H1 (cell line): Measurements from ENCODE around the gene B9D2. TPM values are rescaled to one million over a fixed set of nuclear protein-coding genes. Genes with fewer than 3 reads are reported as not detected.

Source experiments
- CTCF ChIA-PET: fragments of 300-600 bp; sonication (Branson Sonifier 250); formaldehyde crosslinking; loops from one replicate; lab custom pipeline; 2021; ENCODE audit not compliant: partially characterized antibody; lab: Charles Lee
- POLR2A ChIA-PET: fragments of 300-600 bp; sonication (Branson Sonifier 250); formaldehyde crosslinking; loops from one replicate; lab custom pipeline; 2021; ENCODE audit warnings: inconsistent platforms; ENCODE audit not compliant: partially characterized antibody; lab: Charles Lee
- DNase-seq, 2 experiments: peaks; one replicate each; pipeline versions ENCODE4 v3.0.0 to v3.0.0-alpha.2; 2010 to 2022; ENCODE audit warnings: low spot score in 2 of 2, low read depth in 1 of 2, mixed read lengths in 1 of 2
- FAIRE-seq: peaks from 2 replicates; lab custom pipeline; 2011; peaks lifted over from hg19 to GRCh38; lab: Jason Lieb, UNC
- H2AFZ ChIP-seq: 2 replicates; pipeline ENCODE4 v1.8.1; 2012; ENCODE audit warnings: low read length, inconsistent platforms
- H2AK5ac ChIP-seq: 2 replicates; pipeline ENCODE4 v1.6.1; 2013; ENCODE audit warnings: low read depth, low read length
- H2BK120ac ChIP-seq: replicated peaks from 2 replicates; pipeline ENCODE3; 2013; ENCODE audit warnings: low read depth, low read length, inconsistent platforms
- H2BK12ac ChIP-seq: 2 replicates; pipeline ENCODE4 v1.6.1; 2013; ENCODE audit warnings: low read depth, low read length
- H2BK15ac ChIP-seq: 2 replicates; pipeline ENCODE4 v1.6.1; 2013; ENCODE audit warnings: low read length
- H2BK20ac ChIP-seq: 2 replicates; pipeline ENCODE4 v1.6.1; 2013; ENCODE audit warnings: low read length
- H2BK5ac ChIP-seq: 2 replicates; pipeline ENCODE4 v1.6.1; 2013; ENCODE audit warnings: low read depth, low read length
- H3K14ac ChIP-seq: 2 replicates; pipeline ENCODE4 v1.6.1; 2013; ENCODE audit warnings: inconsistent platforms; ENCODE audit not compliant: insufficient read length
- H3K18ac ChIP-seq: 2 replicates; pipeline ENCODE4 v1.6.1; 2013; ENCODE audit warnings: low read length; ENCODE audit errors: extremely low read depth
- H3K23ac ChIP-seq: 2 replicates; pipeline ENCODE4 v1.6.1; 2013; ENCODE audit warnings: inconsistent platforms; ENCODE audit not compliant: insufficient read length
- H3K23me2 ChIP-seq: 2 replicates; pipeline ENCODE4 v1.6.1; 2013; ENCODE audit warnings: low read depth, low read length
- H3K27ac ChIP-seq: 2 replicates; pipeline ENCODE4 v1.6.1; 2011; ENCODE audit warnings: low read depth, low read length, inconsistent platforms
- H3K27me3 ChIP-seq, 4 experiments: replicated peaks in 1 of 4; 1 replicate in 1 of 4; 2 replicates in 3 of 4; pipeline versions ENCODE4 v1.6.1 to v1.8.1; 2011 to 2013; ENCODE audit warnings: low read length in 3 of 4, mild to moderate bottlenecking in 3 of 4, inconsistent platforms in 2 of 4, mixed read lengths in 2 of 4, moderate library complexity in 1 of 4; ENCODE audit not compliant: control insufficient read depth in 3 of 4, insufficient read depth in 3 of 4; ENCODE audit errors: extremely low read depth in 1 of 4
- H3K36me3 ChIP-seq, 4 experiments: 2 replicates each; pipeline versions ENCODE4 v1.6.1 to v1.8.1; 2011 to 2013; ENCODE audit warnings: mild to moderate bottlenecking in 4 of 4, low read length in 3 of 4, moderate library complexity in 2 of 4, control low read depth in 1 of 4, inconsistent platforms in 1 of 4; ENCODE audit not compliant: insufficient read depth in 4 of 4, control insufficient read depth in 2 of 4
- H3K4ac ChIP-seq: replicated peaks from 2 replicates; pipeline ENCODE3; 2013; ENCODE audit warnings: low read length, low read depth, mixed read lengths, inconsistent platforms; ENCODE audit not compliant: insufficient read length
- H3K4me1 ChIP-seq, 4 experiments: replicated peaks in 1 of 4; 1 replicate in 1 of 4; 2 replicates in 3 of 4; pipeline versions ENCODE4 v1.6.1 to v1.8.1; 2011 to 2013; ENCODE audit warnings: low read length in 3 of 4, inconsistent platforms in 2 of 4, mixed read lengths in 1 of 4; ENCODE audit not compliant: insufficient read depth in 4 of 4, control insufficient read depth in 3 of 4
- H3K4me2 ChIP-seq, 2 experiments: 2 replicates each; pipeline versions ENCODE4 v1.6.1 to v1.8.1; 2011 to 2013; ENCODE audit warnings: low read depth in 2 of 2, low read length in 2 of 2, control low read depth in 1 of 2, inconsistent platforms in 1 of 2, mild to moderate bottlenecking in 1 of 2; ENCODE audit not compliant: insufficient read depth in 1 of 2
- H3K4me3 ChIP-seq, 4 experiments: fragments of 200-600, 300-600 bp in 1 of 4; sonication (generic), shearing (Covaris generic), sonication (Bioruptor Twin) in 1 of 4; 2 replicates each; pipeline versions ENCODE4 v1.5.1 to v1.8.1; 2011 to 2016; ENCODE audit warnings: low read length in 4 of 4, low read depth in 3 of 4, control low read depth in 2 of 4, inconsistent platforms in 2 of 4, mild to moderate bottlenecking in 2 of 4, mixed read lengths in 1 of 4, moderate library complexity in 1 of 4; ENCODE audit not compliant: insufficient read depth in 2 of 4; ENCODE audit errors: extremely low read depth in 1 of 4
- H3K56ac ChIP-seq: replicated peaks from 2 replicates; pipeline ENCODE3; 2013; ENCODE audit warnings: low read depth, mild to moderate bottlenecking, mixed read lengths, low read length, inconsistent platforms; ENCODE audit not compliant: insufficient read length
- H3K79me1 ChIP-seq: 2 replicates; pipeline ENCODE4 v1.6.1; 2013; ENCODE audit warnings: low read depth, low read length, control low read depth
- H3K79me2 ChIP-seq, 2 experiments: 2 replicates each; pipeline versions ENCODE4 v1.6.1 to v1.8.1; 2012 to 2013; ENCODE audit warnings: low read length in 2 of 2, mild to moderate bottlenecking in 2 of 2, inconsistent platforms in 1 of 2; ENCODE audit not compliant: insufficient read depth in 2 of 2, control insufficient read depth in 1 of 2
- H3K9ac ChIP-seq, 4 experiments: replicated peaks in 1 of 4; 1 replicate in 1 of 4; 2 replicates in 3 of 4; pipeline versions ENCODE4 v1.6.1 to v1.8.1; 2011 to 2013; ENCODE audit warnings: low read depth in 3 of 4, low read length in 3 of 4, control low read depth in 2 of 4, mild to moderate bottlenecking in 2 of 4, moderate library complexity in 2 of 4, inconsistent platforms in 1 of 4; ENCODE audit errors: extremely low read depth in 1 of 4
- H3K9me3 ChIP-seq, 2 experiments: 2 replicates each; pipeline versions ENCODE4 v1.6.1 to v1.8.1; 2012 to 2013; ENCODE audit warnings: mild to moderate bottlenecking in 2 of 2, moderate library complexity in 2 of 2, control low read depth in 1 of 2, inconsistent platforms in 1 of 2, low read depth in 1 of 2, low read length in 1 of 2, mixed read lengths in 1 of 2; ENCODE audit not compliant: insufficient read depth in 2 of 2
- H4K20me1 ChIP-seq, 2 experiments: replicated peaks in 1 of 2; 2 replicates each; pipeline versions ENCODE3 to v1.8.1; 2011 to 2013; ENCODE audit warnings: inconsistent platforms in 2 of 2, low read length in 2 of 2, mild to moderate bottlenecking in 1 of 2; ENCODE audit not compliant: insufficient read depth in 2 of 2, control insufficient read depth in 1 of 2
- H4K5ac ChIP-seq: 2 replicates; pipeline ENCODE4 v1.6.1; 2013; ENCODE audit warnings: low read length, low read depth, mixed read lengths, inconsistent platforms; ENCODE audit not compliant: insufficient read length
- H4K8ac ChIP-seq: 2 replicates; pipeline ENCODE4 v1.8.0; 2013; ENCODE audit warnings: mild to moderate bottlenecking, moderate library complexity, low read length, inconsistent platforms; ENCODE audit not compliant: insufficient read depth; ENCODE audit errors: extremely low read depth
- H4K91ac ChIP-seq: replicated peaks from 2 replicates; pipeline ENCODE3; 2013; ENCODE audit warnings: low read length, mixed read lengths, inconsistent platforms; ENCODE audit not compliant: insufficient read length
- ATF2 ChIP-seq: IDR thresholded peaks from 2 replicates; pipeline ENCODE4 v1.6.1; 2012; ENCODE audit warnings: low read length, inconsistent platforms
- EP300 ChIP-seq, 2 experiments: IDR thresholded peaks; 1 replicate in 1 of 2; 2 replicates in 1 of 2; pipeline ENCODE4 v1.6.1; 2011 to 2012; ENCODE audit warnings: low read depth in 2 of 2, low read length in 2 of 2, mild to moderate bottlenecking in 2 of 2, borderline replicate concordance in 1 of 2, inconsistent platforms in 1 of 2, moderate library complexity in 1 of 2
- HDAC6 ChIP-seq: IDR thresholded peaks from one replicate; pipeline ENCODE4 v1.7.1; 2012; ENCODE audit warnings: low read depth, mild to moderate bottlenecking, inconsistent platforms, low read length, moderate library complexity
- KDM1A ChIP-seq: fragments of 200-600, 300-600 bp; sonication (generic); IDR thresholded peaks from 2 replicates; pipeline ENCODE4 v1.7.1; 2016; ENCODE audit warnings: mild to moderate bottlenecking, low read length, borderline replicate concordance
- POLR2A ChIP-seq, 2 experiments: IDR thresholded peaks; 1 replicate in 1 of 2; 2 replicates in 1 of 2; pipeline ENCODE4 v1.6.1; 2011; ENCODE audit warnings: low read depth in 2 of 2, low read length in 2 of 2, mild to moderate bottlenecking in 2 of 2; ENCODE audit errors: control extremely low read depth in 1 of 2
- POU5F1 ChIP-seq: IDR thresholded peaks from 2 replicates; pipeline ENCODE4 v1.6.1; 2011; ENCODE audit warnings: low read depth, mild to moderate bottlenecking, low read length, moderate library complexity
- RAD21 ChIP-seq, 2 experiments: IDR thresholded peaks in 1 of 2; conservative IDR thresholded peaks in 1 of 2; 2 replicates each; pipeline ENCODE4 v1.6.1; 2011; ENCODE audit warnings: low read depth in 2 of 2, low read length in 2 of 2, improper control_type of control experiment in 1 of 2, inconsistent platforms in 1 of 2, mild to moderate bottlenecking in 1 of 2, moderate library complexity in 1 of 2
- RXRA ChIP-seq: IDR thresholded peaks from 2 replicates; pipeline ENCODE4 v1.6.1; 2011; ENCODE audit warnings: low read depth, mild to moderate bottlenecking, low read length, moderate library complexity; ENCODE audit not compliant: insufficient read depth
- SIX5 ChIP-seq: IDR thresholded peaks from 2 replicates; pipeline ENCODE4 v1.6.1; 2011; ENCODE audit warnings: mild to moderate bottlenecking, low read depth, low read length
- TCF12 ChIP-seq: IDR thresholded peaks from 2 replicates; pipeline ENCODE4 v1.6.1; 2011; ENCODE audit warnings: low read depth, mild to moderate bottlenecking, low read length
- WGBS, 2 experiments: shearing (Covaris generic) in 1 of 2; methylation state at CpG; one replicate each; pipeline versions ENCODE4 v1.1.6 to v1.1.7; 2013 to 2015; ENCODE audit warnings: low lambda C conversion rate in 2 of 2, mixed read lengths in 2 of 2, inconsistent platforms in 1 of 2, low coverage in 1 of 2, missing lambda C conversion rate in 1 of 2; ENCODE audit not compliant: insufficient replicate concordance in 2 of 2, insufficient coverage in 1 of 2, insufficient read length in 1 of 2; ENCODE audit errors: extremely low coverage in 1 of 2, missing lambda C conversion rate in 1 of 2; 5-methylcytosine and 5-hydroxymethylcytosine counted together
- polyA plus RNA-seq, 7 experiments: library from polyadenylated mRNA; depleted of rRNA in 3 of 7; stranded (reverse) in 5 of 7; unstranded in 2 of 7; fragments of >200 nt in 5 of 7; fragments of 200-250 nt in 2 of 7; gene quantifications; 1 replicate in 5 of 7; 2 replicates in 1 of 7; 4 replicates in 1 of 7; pipeline versions ENCODE4 v1.2.1 to v1.2.3, GENCODE V29; 2011 to 2013; ENCODE audit warnings: missing spikeins in 2 of 7, mixed read lengths in 2 of 7
- total RNA-seq: library from RNA; stranded (reverse); fragmentation: NEBNext Ultra II Directional; extraction: Animal tissue kit (Norgen Biotek cat#: 25700); gene quantifications from 2 replicates; pipeline ENCODE4 v1.2.1, GENCODE V29; 2021

Gene B9D2
- total and polyA plus RNA-seq, 2 of the 8 experiments (the other 6 are each of a cell fraction or from before 2014, with no cell fraction given) = 4.9 to 6.3 TPM

GRCh38 chr19:41377977-41378709, 14.2 kb upstream of the B9D2 start:
- Histone ChIP-seq H4K5ac (no peak overlapping the region), H3K9me3 (no peaks in the 10 kb centered on the region), H3K23me2 (peaks cover 12% of the 10 kb centered on the region), H3K4me1 (peaks cover 0 to 5% (median 4%) of the 10 kb centered on the region in 4 experiments; a peak in 5 of 7 replicates), H3K14ac (no peak overlapping the region), H2BK120ac (no peak overlapping the region), H3K27me3 (peaks cover 0 to 9% (median 2%) of the 10 kb centered on the region in 4 experiments; a peak in 4 of 7 replicates), H3K4me3 (no peak overlapping the region), H3K4ac (no peak overlapping the region), H4K91ac (no peak overlapping the region), H3K4me2 (no peak overlapping the region; a peak in 1 of 4 replicates), H3K36me3 (no peaks in the 10 kb centered on the region; a peak in 1 of 8 replicates), H2BK15ac (no peak overlapping the region), H4K8ac (no peak overlapping the region), H3K79me1 (no peaks in the 10 kb centered on the region), H2AK5ac (no peak overlapping the region), H4K20me1 (no peaks in the 10 kb centered on the region), H2AFZ (no peak overlapping the region), H2BK20ac (no peak overlapping the region), H2BK5ac (no peak overlapping the region), H3K56ac (no peak overlapping the region), H3K27ac (no peak overlapping the region), H3K79me2 (no peaks in the 10 kb centered on the region), H3K18ac (no peak overlapping the region; the same call in 1 of the 2 replicates), H3K23ac (no peak overlapping the region), H3K9ac (no peak overlapping the region), H2BK12ac (no peak overlapping the region)
- WGBS, 2 experiments = 51% methylated on average over 9 of the region's 9 CpGs; no CpG with 5 or more reads in 1 of the 2 experiments
- peak; percentile 33 to 68 for DNase-seq
- POLR2A ChIA-PET = interaction anchor here (0.6 to 3.8 kb wide), 9 partner anchors 11 to 69 kb away, joined by 3 to 10 read pairs (median 4); partner anchors contain the start of genes B3GNT8, CCDC97 and DMAC2
- CTCF ChIA-PET = interaction anchor here (0.6 to 3.1 kb wide), 15 partner anchors 9 to 714 kb away, joined by 3 to 33 read pairs (median 3); partner anchors contain the start of gene TGFB1
- FAIRE-seq = no peak
- TF ChIP-seq SIX5 (no peak), KDM1A (peak; percentile 18; the same call in 1 of the 2 replicates), EP300 (IDR thresholded peaks at IDR 0.05; ENCODE audit: borderline replicate concordance in 1 of 2, low read depth in 2 of 2, low read length in 2 of 2) (no peak), TCF12 (no peak), RAD21 (IDR thresholded peaks at IDR 0.05 in 1 of 2, conservative IDR thresholded peaks at IDR 0.05 in 1 of 2; ENCODE audit: low read depth in 2 of 2, low read length in 2 of 2) (peak; percentile 15 to 47; a peak in 2 of 4 replicates), HDAC6 (no peak), POLR2A (IDR thresholded peaks at IDR 0.05; ENCODE audit: control extremely low read depth in 1 of 2, low read depth in 2 of 2, low read length in 2 of 2) (no peak), RXRA (no peak), POU5F1 (no peak), ATF2 (no peak)
